HepG2 (cell line): Measurements from ENCODE around the gene CHRNB4. TPM values are rescaled to one million over a fixed set of nuclear protein-coding genes. Genes with fewer than 3 reads are reported as not detected.

Experiments used
- ATAC-seq: fragments of 200-7000 bp; cut with Tn5 transposase; 3 replicates; pipeline ENCODE4 v1.9.1; 2020; ENCODE audit warnings: mild to moderate bottlenecking, moderate library complexity
- BruUV-seq: library from RNA; stranded (reverse); fragments of 400-500 nt; replicated peaks from 2 replicates; lab custom pipeline; 2021; lab: Mats Ljungman, UMichigan
- CTCF ChIA-PET: fragments of 300-600 bp; formaldehyde crosslinking; extraction: SDS; loops from one replicate; lab custom pipeline; 2021; ENCODE audit warnings: low total read pairs, inconsistent platforms, low intra/inter-chr PET ratio; lab: Yijun Ruan, JAX
- POLR2A ChIA-PET: fragments of 350-600 bp; sonication (Branson Sonifier 250); formaldehyde crosslinking; loops from one replicate; lab custom pipeline; 2020; ENCODE audit warnings: antibody characterized with exemption, inconsistent platforms; lab: Yijun Ruan, JAX
- DNase-seq: peaks from one replicate; pipeline ENCODE4 v3.0.0-alpha.2; 2015; ENCODE audit warnings: low spot score
- FAIRE-seq: peaks from 3 replicates; lab custom pipeline; 2011; peaks lifted over from hg19 to GRCh38; lab: Jason Lieb, UNC
- H2AFZ ChIP-seq: one replicate; pipeline ENCODE4 v1.6.1; 2011; ENCODE audit warnings: low read length, inconsistent platforms
- H3K27ac ChIP-seq: fragments of 300-600 bp; 3 replicates; pipeline ENCODE4 v1.8.0; 2011; ENCODE audit warnings: mixed run types, mild to moderate bottlenecking, mixed read lengths, low read length, inconsistent platforms; ENCODE audit not compliant: insufficient read depth; ENCODE audit errors: extremely low read length
- H3K27me3 ChIP-seq, 2 experiments: fragments of 200-600 bp in 1 of 2; 2 replicates in 1 of 2; 3 replicates in 1 of 2; pipeline versions ENCODE4 v1.6.0 to v1.8.0; 2011; ENCODE audit warnings: low read length in 2 of 2, mild to moderate bottlenecking in 2 of 2, moderate library complexity in 2 of 2, inconsistent platforms in 1 of 2; ENCODE audit not compliant: insufficient read depth in 2 of 2, control insufficient read depth in 1 of 2
- H3K36me3 ChIP-seq, 2 experiments: fragments of 200-600 bp in 1 of 2; replicated peaks in 1 of 2; 2 replicates in 1 of 2; 3 replicates in 1 of 2; pipeline versions ENCODE4 v1.5.1 to v1.8.0; 2011; ENCODE audit warnings: low read length in 2 of 2, inconsistent platforms in 1 of 2; ENCODE audit not compliant: insufficient read depth in 2 of 2, control insufficient read depth in 1 of 2
- H3K4me1 ChIP-seq: 2 replicates; pipeline ENCODE4 v1.5.1; 2012; ENCODE audit warnings: low read length, inconsistent platforms; ENCODE audit not compliant: insufficient read depth
- H3K4me2 ChIP-seq: 2 replicates; pipeline ENCODE4 v1.6.0; 2011; ENCODE audit warnings: low read depth, low read length, inconsistent platforms
- H3K4me3 ChIP-seq, 3 experiments: fragments of 200-600 bp in 1 of 3; sonication (generic), shearing (Covaris generic) in 1 of 3; replicated peaks in 1 of 3; 2 replicates each; pipeline ENCODE4 v1.5.1; 2011 to 2016; ENCODE audit warnings: low read length in 3 of 3, inconsistent platforms in 2 of 3, low read depth in 2 of 3, mild to moderate bottlenecking in 2 of 3, control low read depth in 1 of 3, mixed read lengths in 1 of 3; ENCODE audit not compliant: insufficient read depth in 1 of 3
- H3K79me2 ChIP-seq: one replicate; pipeline ENCODE4 v1.6.1; 2011; ENCODE audit warnings: low read length, inconsistent platforms; ENCODE audit not compliant: insufficient read depth
- H3K9ac ChIP-seq: 2 replicates; pipeline ENCODE4 v1.6.0; 2011; ENCODE audit warnings: mild to moderate bottlenecking, low read depth, low read length, inconsistent platforms; ENCODE audit not compliant: insufficient read depth
- H3K9me3 ChIP-seq: 2 replicates; pipeline ENCODE4 v1.5.1; 2012; ENCODE audit warnings: mild to moderate bottlenecking, low read length
- H4K20me1 ChIP-seq: 2 replicates; pipeline ENCODE4 v1.6.0; 2011; ENCODE audit warnings: inconsistent platforms, mild to moderate bottlenecking, low read length, moderate library complexity; ENCODE audit not compliant: insufficient read depth
- CEBPG ChIP-seq: IDR thresholded peaks from 2 replicates; pipeline ENCODE4 v1.6.1; 2016
- MTA3 ChIP-seq: sonication (generic); formaldehyde crosslinking; IDR thresholded peaks from 2 replicates; pipeline ENCODE4 v1.4.0; 2020; ENCODE audit warnings: missing genetic modification reagents
- SOX13 ChIP-seq, 3 experiments: fragments of 450-650 bp in 1 of 3; sonication (generic) in 1 of 3; formaldehyde crosslinking in 1 of 3; IDR thresholded peaks in 2 of 3; conservative IDR thresholded peaks in 1 of 3; 2 replicates each; pipeline versions ENCODE4 v1.5.0 to v1.6.1; 2016 to 2020; ENCODE audit warnings: antibody characterized with exemption in 1 of 3, mild to moderate bottlenecking in 1 of 3, missing compliant biosample characterization in 1 of 3, missing genetic modification reagents in 1 of 3, moderate library complexity in 1 of 3
- XBP1 ChIP-seq: sonication (generic); formaldehyde crosslinking; IDR thresholded peaks from 2 replicates; pipeline ENCODE4 v1.5.0; 2020; ENCODE audit warnings: missing genetic modification reagents
- YEATS4 ChIP-seq: sonication (generic); formaldehyde crosslinking; IDR thresholded peaks from 2 replicates; pipeline ENCODE4 v1.4.0; 2020; ENCODE audit warnings: missing genetic modification reagents, borderline replicate concordance
- ZNF558 ChIP-seq: sonication (generic); formaldehyde crosslinking; IDR thresholded peaks from 2 replicates; pipeline ENCODE4 v1.9.0; 2022; ENCODE audit warnings: mild to moderate bottlenecking, missing genetic modification reagents, borderline replicate concordance
- ZNF614 ChIP-seq: IDR thresholded peaks from 2 replicates; pipeline ENCODE4 v1.6.1; 2018; ENCODE audit warnings: missing biosample characterization, missing genetic modification reagents, inconsistent platforms, borderline replicate concordance
- ZNF879 ChIP-seq: sonication (generic); formaldehyde crosslinking; IDR thresholded peaks from 2 replicates; pipeline ENCODE4 v1.8.1; 2023; ENCODE audit warnings: missing genetic modification reagents
- ZSCAN22 ChIP-seq: sonication (generic); formaldehyde crosslinking; IDR thresholded peaks from 2 replicates; pipeline ENCODE4 v1.4.0; 2020; ENCODE audit warnings: mild to moderate bottlenecking, missing genetic modification reagents
- WGBS: methylation state at CpG from one replicate; pipeline ENCODE4 v1.1.6; 2017; ENCODE audit warnings: low lambda C conversion rate; 5-methylcytosine and 5-hydroxymethylcytosine counted together
- in situ Hi-C: cut with HindIII; loops from 2 replicates; pipeline ENCODE4 v1.10.0; 2017; ENCODE audit warnings: low pct_unique_long_range_greater_than_20kb; ENCODE audit not compliant: extremely low pct_ligation_motif_present
- intact Hi-C: fragments of 100-400 bp; cut with micrococcal nuclease; formaldehyde crosslinking; loops from one replicate; pipeline ENCODE4 v1.10.0; 2022; ENCODE audit not compliant: unreplicated experiment
- polyA plus RNA-seq, 8 experiments: library from polyadenylated mRNA; depleted of rRNA in 3 of 8; stranded (reverse) in 7 of 8; unstranded in 1 of 8; fragments of >200 nt; fragmentation: Illumina TruSeq in 4 of 8; extraction: Trizol in 4 of 8; gene quantifications; 2 replicates each; pipeline versions ENCODE4 v1.2.1 to v1.2.3, GENCODE V29; 2011 to 2016; ENCODE audit warnings: low read depth in 4 of 8, missing spikeins in 1 of 8, mixed read lengths in 1 of 8; ENCODE audit not compliant: insufficient read depth in 1 of 8
- total RNA-seq, 5 experiments: library from RNA; depleted of rRNA; stranded (reverse); fragments of >200 nt; fragmentation: Illumina TruSeq; extraction: Trizol; gene quantifications; 2 replicates each; pipeline ENCODE4 v1.2.3, GENCODE V29; 2016; ENCODE audit warnings: low read depth in 1 of 5
- TF ChIP-seq, protein P1 (sequence below): sonication (generic); formaldehyde crosslinking; IDR thresholded peaks from 2 replicates; pipeline ENCODE4 v1.9.0; 2021; ENCODE audit warnings: mild to moderate bottlenecking, missing genetic modification reagents
- TF ChIP-seq, protein P2 (sequence below): sonication (generic); IDR thresholded peaks from 2 replicates; pipeline ENCODE4 v1.6.1; 2016; ENCODE audit warnings: low read depth, borderline replicate concordance
- TF ChIP-seq, protein P3 (sequence below): sonication (generic); formaldehyde crosslinking; IDR thresholded peaks from 2 replicates; pipeline ENCODE4 v1.8.0; 2022; ENCODE audit warnings: mild to moderate bottlenecking, missing genetic modification reagents
- TF ChIP-seq, protein P4 (sequence below): sonication (generic); formaldehyde crosslinking; IDR thresholded peaks from 2 replicates; pipeline ENCODE4 v1.9.0; 2021; ENCODE audit warnings: missing genetic modification reagents, borderline replicate concordance

Gene CHRNB4
- total and polyA plus RNA-seq, 2 of the 13 experiments (the other 11 are each of a cell fraction or from before 2014, with no cell fraction given) = not detected

DNA sequence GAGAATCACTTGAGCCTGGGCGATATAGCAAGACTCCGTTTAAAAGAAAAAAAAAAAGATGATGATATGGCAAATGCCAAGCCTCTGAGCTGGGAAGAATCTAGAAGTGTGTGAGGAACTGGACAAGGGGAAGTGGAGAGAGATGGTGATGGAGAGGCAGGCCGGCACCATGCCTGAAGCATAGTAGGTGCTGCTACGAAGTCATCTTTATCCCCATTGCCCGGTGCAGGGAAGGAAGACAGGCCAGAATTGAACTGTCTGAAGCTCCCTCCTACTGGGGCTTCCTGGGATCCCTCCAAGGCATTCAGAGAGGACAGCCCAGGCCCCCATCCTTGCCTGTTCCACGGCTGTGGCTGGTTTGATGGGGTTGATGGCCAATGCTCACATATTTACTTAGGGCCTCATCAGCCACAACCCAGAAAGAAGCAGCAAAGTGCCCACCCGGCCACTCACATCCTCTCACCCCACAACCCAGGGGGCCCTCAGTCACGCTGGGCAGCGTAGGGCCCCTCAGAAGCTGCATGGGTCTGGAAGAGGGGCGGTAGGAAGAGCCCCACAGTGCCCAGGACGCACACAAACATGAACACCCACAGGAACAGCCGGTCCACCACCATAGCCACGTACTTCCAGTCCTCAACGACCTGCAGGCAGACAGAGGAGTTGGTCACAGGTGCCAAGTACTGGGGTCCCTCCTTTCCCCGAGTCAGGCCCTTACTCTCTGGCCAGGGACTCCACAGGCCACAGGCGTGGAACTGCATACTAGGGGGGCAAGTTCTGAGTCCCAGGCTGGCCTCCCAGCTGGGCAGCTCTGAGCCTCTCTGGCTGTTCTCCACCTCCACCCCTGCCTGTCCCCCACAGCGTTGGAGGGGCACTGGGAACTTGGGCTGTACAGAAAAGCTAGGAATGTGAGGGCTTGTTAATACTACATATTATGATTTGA, 16.1 kb downstream of the CHRNB4 start:
- FAIRE-seq = no peak
- Histone ChIP-seq H3K27ac (no peak overlapping the region), H3K36me3 (no peaks in the 10 kb centered on the region), H3K4me3 (no peak overlapping the region), H3K79me2 (no peaks in the 10 kb centered on the region), H3K4me2 (no peak overlapping the region), H2AFZ (no peak overlapping the region), H3K9ac (no peak overlapping the region), H4K20me1 (no peaks in the 10 kb centered on the region), H3K27me3 (peaks cover 11 to 76% of the 10 kb centered on the region in 2 experiments), H3K9me3 (no peaks in the 10 kb centered on the region), H3K4me1 (no peaks in the 10 kb centered on the region)
- 10% methylated on average over 8 of the region's 17 CpGs for WGBS
- no TSS peak for BruUV-seq
- in situ Hi-C loops = no loop called here
- intact Hi-C loops = no loop called here
- no peak for ATAC-seq
- ChIA-PET CTCF (no interaction called here), POLR2A (no interaction called here)
- DNase-seq = no peak
- TF ChIP-seq XBP1 (CRISPR knock-in tag) (no peak), YEATS4 (CRISPR knock-in tag) (no peak), SOX13 (IDR thresholded peaks at IDR 0.05) (no peak), SOX13 (CRISPR knock-in tag; conservative IDR thresholded peaks at IDR 0.05 in 1 of 2, IDR thresholded peaks at IDR 0.05 in 1 of 2) (no peak), ZNF879 (no peak), ZSCAN22 (CRISPR knock-in tag) (no peak), ZNF558 (CRISPR knock-in tag) (no peak), CEBPG (no peak), ZNF614 (CRISPR knock-in tag) (no peak), MTA3 (CRISPR knock-in tag) (no peak)
- TF ChIP-seq, protein P1, sequence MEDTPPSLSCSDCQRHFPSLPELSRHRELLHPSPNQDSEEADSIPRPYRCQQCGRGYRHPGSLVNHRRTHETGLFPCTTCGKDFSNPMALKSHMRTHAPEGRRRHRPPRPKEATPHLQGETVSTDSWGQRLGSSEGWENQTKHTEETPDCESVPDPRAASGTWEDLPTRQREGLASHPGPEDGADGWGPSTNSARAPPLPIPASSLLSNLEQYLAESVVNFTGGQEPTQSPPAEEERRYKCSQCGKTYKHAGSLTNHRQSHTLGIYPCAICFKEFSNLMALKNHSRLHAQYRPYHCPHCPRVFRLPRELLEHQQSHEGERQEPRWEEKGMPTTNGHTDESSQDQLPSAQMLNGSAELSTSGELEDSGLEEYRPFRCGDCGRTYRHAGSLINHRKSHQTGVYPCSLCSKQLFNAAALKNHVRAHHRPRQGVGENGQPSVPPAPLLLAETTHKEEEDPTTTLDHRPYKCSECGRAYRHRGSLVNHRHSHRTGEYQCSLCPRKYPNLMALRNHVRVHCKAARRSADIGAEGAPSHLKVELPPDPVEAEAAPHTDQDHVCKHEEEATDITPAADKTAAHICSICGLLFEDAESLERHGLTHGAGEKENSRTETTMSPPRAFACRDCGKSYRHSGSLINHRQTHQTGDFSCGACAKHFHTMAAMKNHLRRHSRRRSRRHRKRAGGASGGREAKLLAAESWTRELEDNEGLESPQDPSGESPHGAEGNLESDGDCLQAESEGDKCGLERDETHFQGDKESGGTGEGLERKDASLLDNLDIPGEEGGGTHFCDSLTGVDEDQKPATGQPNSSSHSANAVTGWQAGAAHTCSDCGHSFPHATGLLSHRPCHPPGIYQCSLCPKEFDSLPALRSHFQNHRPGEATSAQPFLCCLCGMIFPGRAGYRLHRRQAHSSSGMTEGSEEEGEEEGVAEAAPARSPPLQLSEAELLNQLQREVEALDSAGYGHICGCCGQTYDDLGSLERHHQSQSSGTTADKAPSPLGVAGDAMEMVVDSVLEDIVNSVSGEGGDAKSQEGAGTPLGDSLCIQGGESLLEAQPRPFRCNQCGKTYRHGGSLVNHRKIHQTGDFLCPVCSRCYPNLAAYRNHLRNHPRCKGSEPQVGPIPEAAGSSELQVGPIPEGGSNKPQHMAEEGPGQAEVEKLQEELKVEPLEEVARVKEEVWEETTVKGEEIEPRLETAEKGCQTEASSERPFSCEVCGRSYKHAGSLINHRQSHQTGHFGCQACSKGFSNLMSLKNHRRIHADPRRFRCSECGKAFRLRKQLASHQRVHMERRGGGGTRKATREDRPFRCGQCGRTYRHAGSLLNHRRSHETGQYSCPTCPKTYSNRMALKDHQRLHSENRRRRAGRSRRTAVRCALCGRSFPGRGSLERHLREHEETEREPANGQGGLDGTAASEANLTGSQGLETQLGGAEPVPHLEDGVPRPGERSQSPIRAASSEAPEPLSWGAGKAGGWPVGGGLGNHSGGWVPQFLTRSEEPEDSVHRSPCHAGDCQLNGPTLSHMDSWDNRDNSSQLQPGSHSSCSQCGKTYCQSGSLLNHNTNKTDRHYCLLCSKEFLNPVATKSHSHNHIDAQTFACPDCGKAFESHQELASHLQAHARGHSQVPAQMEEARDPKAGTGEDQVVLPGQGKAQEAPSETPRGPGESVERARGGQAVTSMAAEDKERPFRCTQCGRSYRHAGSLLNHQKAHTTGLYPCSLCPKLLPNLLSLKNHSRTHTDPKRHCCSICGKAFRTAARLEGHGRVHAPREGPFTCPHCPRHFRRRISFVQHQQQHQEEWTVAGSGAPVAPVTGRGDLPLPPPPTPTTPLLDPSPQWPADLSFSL (CRISPR knock-in tag) = no peak
- TF ChIP-seq, protein P2, sequence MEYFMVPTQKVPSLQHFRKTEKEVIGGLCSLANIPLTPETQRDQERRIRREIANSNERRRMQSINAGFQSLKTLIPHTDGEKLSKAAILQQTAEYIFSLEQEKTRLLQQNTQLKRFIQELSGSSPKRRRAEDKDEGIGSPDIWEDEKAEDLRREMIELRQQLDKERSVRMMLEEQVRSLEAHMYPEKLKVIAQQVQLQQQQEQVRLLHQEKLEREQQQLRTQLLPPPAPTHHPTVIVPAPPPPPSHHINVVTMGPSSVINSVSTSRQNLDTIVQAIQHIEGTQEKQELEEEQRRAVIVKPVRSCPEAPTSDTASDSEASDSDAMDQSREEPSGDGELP = no peak
- TF ChIP-seq, protein P3, sequence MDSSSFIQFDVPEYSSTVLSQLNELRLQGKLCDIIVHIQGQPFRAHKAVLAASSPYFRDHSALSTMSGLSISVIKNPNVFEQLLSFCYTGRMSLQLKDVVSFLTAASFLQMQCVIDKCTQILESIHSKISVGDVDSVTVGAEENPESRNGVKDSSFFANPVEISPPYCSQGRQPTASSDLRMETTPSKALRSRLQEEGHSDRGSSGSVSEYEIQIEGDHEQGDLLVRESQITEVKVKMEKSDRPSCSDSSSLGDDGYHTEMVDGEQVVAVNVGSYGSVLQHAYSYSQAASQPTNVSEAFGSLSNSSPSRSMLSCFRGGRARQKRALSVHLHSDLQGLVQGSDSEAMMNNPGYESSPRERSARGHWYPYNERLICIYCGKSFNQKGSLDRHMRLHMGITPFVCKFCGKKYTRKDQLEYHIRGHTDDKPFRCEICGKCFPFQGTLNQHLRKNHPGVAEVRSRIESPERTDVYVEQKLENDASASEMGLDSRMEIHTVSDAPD (CRISPR knock-in tag) = no peak
- TF ChIP-seq, protein P4, sequence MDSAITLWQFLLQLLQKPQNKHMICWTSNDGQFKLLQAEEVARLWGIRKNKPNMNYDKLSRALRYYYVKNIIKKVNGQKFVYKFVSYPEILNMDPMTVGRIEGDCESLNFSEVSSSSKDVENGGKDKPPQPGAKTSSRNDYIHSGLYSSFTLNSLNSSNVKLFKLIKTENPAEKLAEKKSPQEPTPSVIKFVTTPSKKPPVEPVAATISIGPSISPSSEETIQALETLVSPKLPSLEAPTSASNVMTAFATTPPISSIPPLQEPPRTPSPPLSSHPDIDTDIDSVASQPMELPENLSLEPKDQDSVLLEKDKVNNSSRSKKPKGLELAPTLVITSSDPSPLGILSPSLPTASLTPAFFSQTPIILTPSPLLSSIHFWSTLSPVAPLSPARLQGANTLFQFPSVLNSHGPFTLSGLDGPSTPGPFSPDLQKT (CRISPR knock-in tag) = no peak
